WI38 (cell line): ENCODE results near the gene ARHGAP24.

Experiments
- H3K4me3 ChIP-seq: 2 replicates; pipeline ENCODE4 v1.5.1; 2011; ENCODE audit warnings: low read depth, mild to moderate bottlenecking, control low read depth, low read length
- TF ChIP-seq, protein P1 (sequence below): IDR thresholded peaks from 2 replicates; pipeline ENCODE4 v1.5.1; 2012; ENCODE audit warnings: low read depth, mild to moderate bottlenecking, control low read depth, low read length

Gene ARHGAP24

DNA sequence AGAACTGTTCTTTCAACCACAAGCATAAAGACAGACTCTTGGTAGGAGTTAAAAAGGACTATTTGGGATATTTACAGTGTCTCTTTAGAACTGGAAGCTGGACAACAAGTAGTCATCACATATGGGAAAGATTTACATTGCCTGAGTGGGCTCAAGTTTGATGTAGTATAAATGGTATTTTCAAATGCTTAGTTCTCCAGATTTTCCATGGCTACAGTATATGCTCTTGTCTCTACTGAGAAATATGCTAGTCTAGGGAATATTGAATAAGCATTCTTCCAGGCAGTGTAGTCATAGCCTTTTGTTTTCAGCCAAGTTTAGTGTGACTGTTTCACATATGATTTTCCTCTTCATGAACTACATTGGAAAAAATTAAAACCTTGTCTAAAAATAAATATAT, 315.6 kb downstream of the ARHGAP24 start:
- no peak overlapping the region for H3K4me3 ChIP-seq
- TF ChIP-seq, protein P1, sequence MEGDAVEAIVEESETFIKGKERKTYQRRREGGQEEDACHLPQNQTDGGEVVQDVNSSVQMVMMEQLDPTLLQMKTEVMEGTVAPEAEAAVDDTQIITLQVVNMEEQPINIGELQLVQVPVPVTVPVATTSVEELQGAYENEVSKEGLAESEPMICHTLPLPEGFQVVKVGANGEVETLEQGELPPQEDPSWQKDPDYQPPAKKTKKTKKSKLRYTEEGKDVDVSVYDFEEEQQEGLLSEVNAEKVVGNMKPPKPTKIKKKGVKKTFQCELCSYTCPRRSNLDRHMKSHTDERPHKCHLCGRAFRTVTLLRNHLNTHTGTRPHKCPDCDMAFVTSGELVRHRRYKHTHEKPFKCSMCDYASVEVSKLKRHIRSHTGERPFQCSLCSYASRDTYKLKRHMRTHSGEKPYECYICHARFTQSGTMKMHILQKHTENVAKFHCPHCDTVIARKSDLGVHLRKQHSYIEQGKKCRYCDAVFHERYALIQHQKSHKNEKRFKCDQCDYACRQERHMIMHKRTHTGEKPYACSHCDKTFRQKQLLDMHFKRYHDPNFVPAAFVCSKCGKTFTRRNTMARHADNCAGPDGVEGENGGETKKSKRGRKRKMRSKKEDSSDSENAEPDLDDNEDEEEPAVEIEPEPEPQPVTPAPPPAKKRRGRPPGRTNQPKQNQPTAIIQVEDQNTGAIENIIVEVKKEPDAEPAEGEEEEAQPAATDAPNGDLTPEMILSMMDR: no peak

DNA sequence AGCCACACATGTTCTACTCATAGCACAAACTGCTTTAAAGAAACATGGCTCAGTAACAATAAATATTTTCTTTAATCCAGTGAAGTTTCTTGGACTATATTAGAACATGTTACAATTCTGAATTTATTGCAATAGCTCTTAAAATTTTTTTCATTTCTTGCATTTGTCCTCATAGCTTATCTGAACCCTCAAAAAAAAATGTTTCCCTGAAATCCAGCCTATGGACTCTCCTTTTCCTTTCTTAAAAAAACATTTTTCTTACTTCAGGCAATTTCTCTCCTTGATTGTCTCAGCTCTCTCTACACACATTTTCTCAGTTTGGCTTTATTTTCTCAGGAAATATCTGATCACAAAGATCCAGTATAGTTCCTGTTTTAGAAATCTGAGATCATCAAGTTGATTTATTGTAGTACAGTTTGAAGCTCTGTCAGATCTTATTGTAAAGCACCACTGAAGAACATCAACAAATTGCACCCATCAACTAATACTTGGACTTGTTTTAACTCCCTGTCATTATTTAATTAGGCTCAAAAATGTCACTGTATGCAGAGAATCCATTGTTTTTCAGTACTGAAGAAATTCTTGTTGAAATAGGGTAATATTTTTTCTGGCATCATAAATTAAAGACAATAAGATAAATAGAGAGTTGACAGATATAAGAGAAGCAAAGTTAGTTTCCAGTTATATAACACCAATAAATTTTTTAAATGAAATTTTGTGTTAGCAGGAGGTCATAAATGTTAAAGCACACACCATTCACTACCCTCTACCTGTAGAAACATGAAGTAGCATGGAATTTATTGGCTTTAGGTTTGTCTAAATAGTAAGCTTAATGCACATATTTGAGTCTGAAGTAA, 317.7 kb downstream of the ARHGAP24 start:
- H3K4me3 ChIP-seq: no peak overlapping the region
- TF ChIP-seq, protein P1: no peak

DNA sequence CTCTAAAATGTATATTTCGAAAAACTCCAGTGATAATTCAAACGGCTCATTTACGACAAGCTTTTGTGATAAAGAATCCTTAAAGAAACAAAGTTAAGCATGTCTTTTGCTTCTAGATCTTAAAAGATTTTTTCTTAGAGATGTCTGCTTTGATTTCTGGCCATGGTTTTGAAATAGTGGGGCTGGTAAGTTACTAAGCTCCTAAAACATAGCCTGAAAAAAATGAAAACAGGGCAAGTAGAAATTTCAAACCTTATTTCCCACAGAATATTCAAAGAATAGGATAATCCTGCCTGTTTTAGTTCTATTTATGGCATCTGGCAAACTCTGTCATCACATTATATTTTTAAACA, 318.3 kb downstream of the ARHGAP24 start:
- H3K4me3 ChIP-seq: no peak overlapping the region
- TF ChIP-seq, protein P1: no peak

DNA sequence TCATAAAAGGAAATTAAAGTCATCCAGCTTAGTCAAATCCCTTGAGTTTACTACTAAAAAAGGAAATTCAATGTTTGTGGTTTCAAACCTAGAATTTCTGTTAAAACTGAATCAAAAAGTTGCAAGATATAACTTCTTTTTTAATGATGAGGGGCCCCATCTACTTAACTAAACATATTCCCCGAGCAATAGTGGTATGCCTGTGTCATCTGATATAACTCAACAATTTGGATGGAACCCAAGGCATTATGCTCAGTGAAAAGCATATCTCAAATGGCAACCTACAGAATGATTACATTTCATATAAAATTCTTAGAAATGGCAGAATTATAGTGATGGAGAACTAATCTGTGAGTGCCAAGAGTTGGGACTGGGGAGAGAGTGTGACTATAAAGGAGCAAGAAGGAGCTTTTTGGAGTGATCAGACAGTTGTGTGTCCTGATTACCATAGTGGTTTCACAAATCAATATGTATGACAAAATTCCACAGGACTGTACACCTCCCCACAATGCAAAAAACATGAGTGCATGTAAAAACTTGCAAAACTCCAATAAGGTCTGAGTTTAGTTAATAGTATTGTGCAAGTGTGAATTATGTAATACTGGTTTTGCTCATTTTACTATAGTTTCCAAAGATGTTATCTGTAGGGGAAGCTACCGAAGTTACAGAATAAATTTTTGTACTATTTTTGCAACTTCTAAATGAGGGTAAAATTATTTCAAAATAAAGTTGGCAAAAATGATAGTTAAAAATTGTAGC, 323.2 kb downstream of the ARHGAP24 start:
- no peak overlapping the region for H3K4me3 ChIP-seq
- TF ChIP-seq, protein P1: no peak

DNA sequence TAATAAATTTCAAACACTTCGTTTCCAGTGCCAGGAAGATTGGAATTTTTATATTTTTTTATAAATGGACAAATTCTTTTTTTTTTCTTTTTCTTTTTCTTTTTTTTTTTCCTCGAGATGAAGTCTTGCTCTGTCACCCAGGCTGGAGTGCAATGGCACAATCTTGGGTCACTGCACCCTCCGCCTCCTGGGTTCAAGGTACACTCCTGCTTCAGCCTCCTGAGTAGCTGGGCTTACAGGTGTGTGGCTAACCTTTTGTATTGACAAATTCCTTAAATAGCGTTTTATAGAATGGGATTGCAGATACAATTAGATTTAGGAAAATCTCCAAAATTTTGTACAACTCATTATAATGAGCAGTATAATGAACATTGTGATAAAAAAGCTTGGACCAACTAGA, 328.9 kb downstream of the ARHGAP24 start:
- no peak overlapping the region for H3K4me3 ChIP-seq
- TF ChIP-seq, protein P1: no peak

DNA sequence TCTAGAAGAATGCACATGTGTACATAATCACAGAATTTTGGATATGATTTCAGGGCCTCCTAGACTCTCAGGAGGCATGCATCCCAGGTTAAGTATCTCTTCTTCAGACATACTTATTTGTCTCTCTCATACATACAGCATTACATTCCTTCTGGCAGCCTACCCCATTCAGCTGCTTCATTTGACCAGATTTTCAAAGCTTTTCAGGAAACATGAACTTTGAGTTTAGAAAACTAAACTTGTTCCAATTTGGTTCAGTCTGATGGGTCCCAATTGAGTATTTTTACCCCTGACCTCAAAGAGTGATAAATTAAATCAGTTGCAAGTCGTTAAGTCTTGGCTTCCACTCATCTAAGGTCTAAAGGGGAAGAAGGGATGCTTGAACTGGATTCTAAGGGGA, 330.9 kb downstream of the ARHGAP24 start:
- TF ChIP-seq, protein P1: no peak
- no peak overlapping the region for H3K4me3 ChIP-seq

DNA sequence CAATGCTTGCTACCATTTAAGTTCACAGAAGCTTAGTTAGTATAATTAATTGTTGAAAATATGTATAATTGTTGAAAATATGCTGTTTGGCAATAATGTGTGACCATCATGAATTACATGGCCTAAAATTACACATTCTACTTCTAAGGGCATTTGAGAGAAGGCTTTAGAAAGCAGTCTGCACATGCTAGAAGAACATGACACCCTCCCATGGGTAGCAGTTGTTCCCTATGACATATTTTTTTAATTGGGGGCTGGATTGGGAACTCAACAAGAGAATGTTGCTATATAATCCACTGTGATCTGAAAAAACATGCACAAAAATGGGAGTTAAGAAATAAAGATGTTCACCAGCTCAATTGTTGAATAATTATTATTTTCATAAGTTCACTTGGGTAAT, 331.4 kb downstream of the ARHGAP24 start:
- H3K4me3 ChIP-seq: no peak overlapping the region
- TF ChIP-seq, protein P1: no peak
